H9 (cell line): ENCODE measurements around the gene FBXO34. TPM values are rescaled to one million over a fixed set of nuclear protein-coding genes. Genes with fewer than 3 reads are reported as not detected.
A peak's percentile ranks its signal among the peaks of the same experiment; 100 is the strongest.

ENCODE experiments used
- DNase-seq: peaks from one replicate; pipeline ENCODE4 v3.0.0-alpha.2; 2017
- H2AFZ ChIP-seq: one replicate; pipeline ENCODE4 v1.6.1; 2013; ENCODE audit warnings: mild to moderate bottlenecking, low read length, control low read depth, moderate library complexity
- H2AK5ac ChIP-seq: 2 replicates; pipeline ENCODE4 v1.6.1; 2013; ENCODE audit warnings: low read length, control low read depth, mixed read lengths; ENCODE audit not compliant: insufficient read length
- H2BK120ac ChIP-seq: one replicate; pipeline ENCODE4 v1.6.1; 2013; ENCODE audit warnings: low read depth, mild to moderate bottlenecking, low read length, control low read depth, inconsistent platforms; ENCODE audit not compliant: poor library complexity, severe bottlenecking
- H2BK12ac ChIP-seq: 2 replicates; pipeline ENCODE4 v1.6.1; 2013; ENCODE audit warnings: low read length, control low read depth, mixed read lengths, low read depth; ENCODE audit not compliant: insufficient read length
- H2BK15ac ChIP-seq: 2 replicates; pipeline ENCODE4 v1.6.1; 2013; ENCODE audit warnings: low read depth, low read length, control low read depth
- H2BK20ac ChIP-seq: one replicate; pipeline ENCODE4 v1.6.1; 2013; ENCODE audit warnings: low read depth, mild to moderate bottlenecking, low read length, control low read depth, inconsistent platforms; ENCODE audit not compliant: poor library complexity, severe bottlenecking
- H2BK5ac ChIP-seq: 2 replicates; pipeline ENCODE4 v1.6.1; 2013; ENCODE audit warnings: low read length, control low read depth, mixed read lengths; ENCODE audit not compliant: insufficient read length
- H3K14ac ChIP-seq: 2 replicates; pipeline ENCODE4 v1.6.1; 2013; ENCODE audit warnings: low read length, control low read depth; ENCODE audit not compliant: insufficient read depth
- H3K18ac ChIP-seq: 2 replicates; pipeline ENCODE4 v1.6.1; 2013; ENCODE audit warnings: low read depth, mild to moderate bottlenecking, mixed read lengths, low read length, control low read depth; ENCODE audit not compliant: insufficient read length
- H3K23ac ChIP-seq: 2 replicates; pipeline ENCODE4 v1.6.1; 2013; ENCODE audit warnings: low read length, control low read depth, mixed read lengths, low read depth; ENCODE audit not compliant: insufficient read length
- H3K23me2 ChIP-seq: 2 replicates; pipeline ENCODE4 v1.6.1; 2013; ENCODE audit warnings: low read depth, mild to moderate bottlenecking, mixed read lengths, low read length, control low read depth; ENCODE audit not compliant: insufficient read length, poor library complexity, severe bottlenecking
- H3K27ac ChIP-seq: 2 replicates; pipeline ENCODE4 v1.5.1; 2013; ENCODE audit warnings: low read length, control low read depth, mixed read lengths, low read depth; ENCODE audit not compliant: insufficient read length
- H3K27me3 ChIP-seq: 2 replicates; pipeline ENCODE4 v1.6.1; 2013; ENCODE audit warnings: low read length, control low read depth, inconsistent platforms; ENCODE audit not compliant: insufficient read depth
- H3K4ac ChIP-seq: 2 replicates; pipeline ENCODE4 v1.6.1; 2013; ENCODE audit warnings: low read depth, mild to moderate bottlenecking, control low read depth, inconsistent platforms, low read length, moderate library complexity
- H3K4me1 ChIP-seq: 2 replicates; pipeline ENCODE4 v1.6.1; 2013; ENCODE audit warnings: low read length, control low read depth, inconsistent platforms; ENCODE audit not compliant: insufficient read depth
- H3K4me2 ChIP-seq: 2 replicates; pipeline ENCODE4 v1.6.1; 2013; ENCODE audit warnings: low read length, control low read depth, mixed read lengths; ENCODE audit not compliant: insufficient read length, insufficient read depth
- H3K56ac ChIP-seq: 2 replicates; pipeline ENCODE4 v1.6.1; 2013; ENCODE audit warnings: low read depth, mild to moderate bottlenecking, mixed read lengths, low read length, control low read depth; ENCODE audit not compliant: insufficient read length
- H3K79me1 ChIP-seq: 2 replicates; pipeline ENCODE4 v1.6.1; 2013; ENCODE audit warnings: low read depth, mild to moderate bottlenecking, moderate library complexity, low read length, control low read depth, inconsistent platforms; ENCODE audit not compliant: insufficient read depth, poor library complexity, severe bottlenecking
- H3K79me2 ChIP-seq: 2 replicates; pipeline ENCODE4 v1.6.1; 2013; ENCODE audit warnings: low read length, control low read depth, inconsistent platforms; ENCODE audit not compliant: insufficient read depth
- H3K9ac ChIP-seq: 2 replicates; pipeline ENCODE4 v1.6.1; 2013; ENCODE audit warnings: low read length, control low read depth, mixed read lengths; ENCODE audit not compliant: insufficient read length; ENCODE audit errors: extremely low read depth
- H3K9me3 ChIP-seq: one replicate; pipeline ENCODE4 v1.6.1; 2013; ENCODE audit warnings: low read depth, low read length, inconsistent platforms; ENCODE audit not compliant: control insufficient read depth
- H3T11ph ChIP-seq: one replicate; pipeline ENCODE4 v1.6.1; 2013; ENCODE audit warnings: mild to moderate bottlenecking, low read length, control low read depth, inconsistent platforms
- H4K20me1 ChIP-seq: one replicate; pipeline ENCODE4 v1.6.1; 2013; ENCODE audit not compliant: control insufficient read depth, insufficient read length, insufficient read depth
- H4K5ac ChIP-seq: 2 replicates; pipeline ENCODE4 v1.6.1; 2013; ENCODE audit warnings: low read depth, mild to moderate bottlenecking, mixed read lengths, low read length, control low read depth; ENCODE audit not compliant: insufficient read length
- H4K8ac ChIP-seq: replicated peaks from 2 replicates; pipeline ENCODE4 v1.6.1; 2013; ENCODE audit warnings: low read length, control low read depth, mixed read lengths, low read depth; ENCODE audit not compliant: insufficient read length
- H4K91ac ChIP-seq: 2 replicates; pipeline ENCODE4 v1.6.1; 2013; ENCODE audit warnings: low read depth, mild to moderate bottlenecking, moderate library complexity, mixed read lengths, low read length, control low read depth; ENCODE audit not compliant: insufficient read length
- H3K27ac Mint-ChIP-seq, 3 experiments: 2 replicates in 2 of 3; 3 replicates in 1 of 3; pipeline ENCODE4 v1.8.0; 2020 to 2021; ENCODE audit warnings: mixed read lengths in 3 of 3, mild to moderate bottlenecking in 1 of 3, moderate library complexity in 1 of 3
- H3K27me3 Mint-ChIP-seq: 2 replicates; pipeline ENCODE4 v1.8.0; 2021; ENCODE audit warnings: low read depth, mild to moderate bottlenecking, moderate library complexity, mixed read lengths
- H3K36me3 Mint-ChIP-seq, 3 experiments: 2 replicates in 2 of 3; 3 replicates in 1 of 3; pipeline ENCODE4 v1.8.0; 2020 to 2021; ENCODE audit warnings: low read depth in 3 of 3, mixed read lengths in 3 of 3; ENCODE audit not compliant: insufficient read depth in 1 of 3
- H3K4me1 Mint-ChIP-seq, 2 experiments: 2 replicates each; pipeline ENCODE4 v1.8.0; 2020; ENCODE audit warnings: mixed read lengths in 2 of 2
- H3K4me3 Mint-ChIP-seq, 2 experiments: 2 replicates in 1 of 2; 3 replicates in 1 of 2; pipeline ENCODE4 v1.8.0; 2020 to 2021; ENCODE audit warnings: mild to moderate bottlenecking in 2 of 2, mixed read lengths in 2 of 2, moderate library complexity in 1 of 2
- H3K9me3 Mint-ChIP-seq, 2 experiments: 2 replicates in 1 of 2; 3 replicates in 1 of 2; pipeline ENCODE4 v1.8.0; 2020; ENCODE audit warnings: mild to moderate bottlenecking in 2 of 2, mixed read lengths in 2 of 2, moderate library complexity in 1 of 2
- CTCF ChIP-seq: fragments of 200-600 bp; sonication (generic); conservative IDR thresholded peaks from 3 replicates; pipeline ENCODE4 v1.8.0; 2021; ENCODE audit warnings: antibody characterized with exemption, mild to moderate bottlenecking
- WGBS: extraction: QIAGEN DNeasy Blood & Tissue Kit; methylation state at CpG from one replicate; pipeline ENCODE4 v1.1.7; 2013; ENCODE audit warnings: missing lambda C conversion rate, low lambda C conversion rate, mixed read lengths; ENCODE audit not compliant: insufficient read length; ENCODE audit errors: extremely low coverage; 5-methylcytosine and 5-hydroxymethylcytosine counted together
- long read RNA-seq: library from polyadenylated mRNA; unstranded; transcript quantifications from one replicate; pipeline ENCODE4 v2.0.0, GENCODE V29; 2020
- total RNA-seq: library from RNA; stranded (reverse); gene quantifications from 2 replicates; pipeline ENCODE4 v1.2.1, GENCODE V29; 2021

Gene FBXO34
- total RNA-seq: 11.7 and 12.0 TPM in 2 replicates
- long read RNA-seq, transcript FBXO34-201 (2 exons, 3,464 nt): major isoform, 74 of 77 reads
- long read RNA-seq, partial matches to known transcripts: 2 of 77 reads
- long read RNA-seq, other reads (novel, unspliced or antisense): 1 of 77 reads

- no peaks in the 10 kb centered on the region for H3K4me1 ChIP-seq
- peak within 1 kb of the TSS; percentile 76 for H3K4me2 ChIP-seq
- peaks cover 3% of the 10 kb centered on the region; the same call in 1 of the 2 replicates for H3K79me2 ChIP-seq
- peak within 1 kb of the TSS; percentile 25 for H2BK120ac ChIP-seq
- no peaks in the 10 kb centered on the region for H4K20me1 ChIP-seq
- no peaks in the 10 kb centered on the region for H3K79me1 ChIP-seq
- H2AK5ac ChIP-seq: no peak within 1 kb of the TSS
- H3K14ac ChIP-seq: peak within 1 kb of the TSS; percentile 98
- no peak within 1 kb of the TSS for H3K23ac ChIP-seq
- no peak within 1 kb of the TSS for H3K56ac ChIP-seq
- DNase-seq: peak; percentile 97
- H3T11ph ChIP-seq: no peak within 1 kb of the TSS
- peak within 1 kb of the TSS; percentile 88 for H3K9ac ChIP-seq
- H2AFZ ChIP-seq: peak within 1 kb of the TSS; percentile 93
- peaks cover 4% of the 10 kb centered on the region for H3K23me2 ChIP-seq
- H4K8ac ChIP-seq: no peak within 1 kb of the TSS
- H3K27me3 ChIP-seq: no peaks in the 10 kb centered on the region
- H3K27ac Mint-ChIP-seq: peak within 1 kb of the TSS; percentile 40 to 95 (median 77); a peak in 6 of 7 replicates
- no peaks in the 10 kb centered on the region; the same call in 1 of the 2 replicates for H3K27me3 Mint-ChIP-seq
- no peak within 1 kb of the TSS for H3K4ac ChIP-seq
- H4K91ac ChIP-seq: no peak within 1 kb of the TSS
- peaks cover 23 to 30% of the 10 kb centered on the region in 2 experiments for H3K4me1 Mint-ChIP-seq
- peak within 1 kb of the TSS; percentile 82 to 93 for H3K4me3 Mint-ChIP-seq
- H4K5ac ChIP-seq: no peak within 1 kb of the TSS
- peak within 1 kb of the TSS; percentile 54; the same call in 1 of the 2 replicates for H2BK15ac ChIP-seq
- H3K9me3 ChIP-seq: no peaks in the 10 kb centered on the region
- H3K9me3 Mint-ChIP-seq: peaks cover 0 to 4% of the 10 kb centered on the region in 2 experiments; a peak in 1 of 5 replicates
- TF ChIP-seq CTCF: peak; percentile 100
- no peak within 1 kb of the TSS for H2BK20ac ChIP-seq
- peak within 1 kb of the TSS; percentile 60 for H2BK12ac ChIP-seq
- H3K36me3 Mint-ChIP-seq: no peaks in the 10 kb centered on the region; a peak in 3 of 7 replicates
- no peak within 1 kb of the TSS for H3K27ac ChIP-seq
- H2BK5ac ChIP-seq: no peak within 1 kb of the TSS
- no CpG with 5 or more reads among the region's 49 CpGs for WGBS
- H3K18ac ChIP-seq: peak within 1 kb of the TSS; percentile 97
These were observed at the start of gene FBXO34 for GRCh38 chr14:55270832-55271571. Gene FBXO34 (plus strand): TSS chr14:55271421. CDS start chr14:55350391, 78,970 bp downstream.
